ENCODE measurements around the gene SMAD6. TPM values are rescaled to one million over a fixed set of nuclear protein-coding genes. Genes with fewer than 3 reads are reported as not detected.

The SMAD6 gene
- total and polyA plus RNA-seq, 11 donors, result 10.4 to 65.9 (median 20.6) TPM

DNA sequence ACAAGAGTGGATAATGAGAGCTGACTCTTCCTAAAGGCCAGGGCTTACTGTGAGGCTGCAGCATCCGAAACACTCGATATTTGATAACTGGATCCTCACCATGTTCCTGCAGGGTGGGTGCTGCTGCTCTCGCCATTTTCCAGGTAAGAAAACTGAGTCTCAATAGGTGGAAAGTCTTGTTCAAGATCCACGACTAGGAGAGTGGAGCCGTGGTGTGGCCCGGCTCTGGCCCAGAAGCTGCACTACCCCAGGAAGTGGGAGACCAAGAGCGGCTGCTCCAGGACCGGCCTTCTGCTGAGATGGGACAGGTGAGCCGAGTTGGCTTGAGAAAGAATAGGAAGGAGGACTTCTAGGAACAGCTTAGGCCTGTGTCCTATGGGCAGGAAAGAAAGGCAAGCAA is 121.6 kb downstream of the SMAD6 start:
- H3K27ac ChIP-seq, result no peak overlapping the region
- whole genome bisulfite sequencing, 4 donors, result 97% methylated on average over 9 of the region's 9 CpGs
- DNase-seq (no peak), ATAC-seq (no peak)
- H3K4me1 ChIP-seq, result peaks cover 0 to 8% (median 0%) of the 10 kb centered on the region in 12 donors
- TF ChIP-seq, protein P1, sequence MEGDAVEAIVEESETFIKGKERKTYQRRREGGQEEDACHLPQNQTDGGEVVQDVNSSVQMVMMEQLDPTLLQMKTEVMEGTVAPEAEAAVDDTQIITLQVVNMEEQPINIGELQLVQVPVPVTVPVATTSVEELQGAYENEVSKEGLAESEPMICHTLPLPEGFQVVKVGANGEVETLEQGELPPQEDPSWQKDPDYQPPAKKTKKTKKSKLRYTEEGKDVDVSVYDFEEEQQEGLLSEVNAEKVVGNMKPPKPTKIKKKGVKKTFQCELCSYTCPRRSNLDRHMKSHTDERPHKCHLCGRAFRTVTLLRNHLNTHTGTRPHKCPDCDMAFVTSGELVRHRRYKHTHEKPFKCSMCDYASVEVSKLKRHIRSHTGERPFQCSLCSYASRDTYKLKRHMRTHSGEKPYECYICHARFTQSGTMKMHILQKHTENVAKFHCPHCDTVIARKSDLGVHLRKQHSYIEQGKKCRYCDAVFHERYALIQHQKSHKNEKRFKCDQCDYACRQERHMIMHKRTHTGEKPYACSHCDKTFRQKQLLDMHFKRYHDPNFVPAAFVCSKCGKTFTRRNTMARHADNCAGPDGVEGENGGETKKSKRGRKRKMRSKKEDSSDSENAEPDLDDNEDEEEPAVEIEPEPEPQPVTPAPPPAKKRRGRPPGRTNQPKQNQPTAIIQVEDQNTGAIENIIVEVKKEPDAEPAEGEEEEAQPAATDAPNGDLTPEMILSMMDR (IDR thresholded peaks at IDR 0.05), result no peak
- TF ChIP-seq POLR2A (IDR thresholded peaks at IDR 0.05), result no peak
- intact Hi-C loops (cut with DNase I), result no loop called here
- H3K9me3 ChIP-seq, result no peaks in the 10 kb centered on the region
- no peaks in the 10 kb centered on the region for H3K36me3 ChIP-seq
- H3K4me3 ChIP-seq, result no peak overlapping the region
- no peaks in the 10 kb centered on the region for H3K27me3 ChIP-seq

DNA sequence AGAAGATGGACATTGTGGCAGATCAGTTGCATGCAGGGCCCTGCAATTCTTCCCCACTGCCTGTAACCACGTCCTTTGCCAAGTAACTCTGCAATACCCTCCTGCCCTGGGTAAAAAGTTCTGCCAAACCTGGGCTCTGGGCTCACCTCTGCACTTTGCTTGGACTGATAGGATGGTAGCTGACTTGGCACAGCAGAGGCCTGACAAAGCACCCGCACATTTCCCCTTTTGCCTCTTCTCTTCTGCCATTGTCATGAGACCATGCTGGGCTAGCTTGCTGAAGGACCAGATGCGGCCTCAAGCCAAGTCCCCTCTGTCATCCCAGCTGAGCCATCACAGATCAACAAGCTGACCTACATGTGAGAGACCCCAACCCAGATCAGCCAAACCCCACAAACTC is 122.4 kb downstream of the SMAD6 start:
- Histone ChIP-seq H3K36me3 (no peaks in the 10 kb centered on the region), H3K9me3 (no peaks in the 10 kb centered on the region), H3K27me3 (no peaks in the 10 kb centered on the region), H3K4me1 (peaks cover 0 to 16% (median 0%) of the 10 kb centered on the region in 12 donors), H3K27ac (no peak overlapping the region), H3K4me3 (no peak overlapping the region)
- ATAC-seq (peak in 2 of 4 donors; percentile 19 to 28), DNase-seq (no peak)
- whole genome bisulfite sequencing, 4 donors, result 60 to 78% (median 65%) methylated on average over 2 to 3 of the region's 3 CpGs
- intact Hi-C loops (cut with DNase I), result no loop called here
- TF ChIP-seq, protein P1 (IDR thresholded peaks at IDR 0.05), result no peak
- no peak for TF ChIP-seq POLR2A (IDR thresholded peaks at IDR 0.05)

DNA sequence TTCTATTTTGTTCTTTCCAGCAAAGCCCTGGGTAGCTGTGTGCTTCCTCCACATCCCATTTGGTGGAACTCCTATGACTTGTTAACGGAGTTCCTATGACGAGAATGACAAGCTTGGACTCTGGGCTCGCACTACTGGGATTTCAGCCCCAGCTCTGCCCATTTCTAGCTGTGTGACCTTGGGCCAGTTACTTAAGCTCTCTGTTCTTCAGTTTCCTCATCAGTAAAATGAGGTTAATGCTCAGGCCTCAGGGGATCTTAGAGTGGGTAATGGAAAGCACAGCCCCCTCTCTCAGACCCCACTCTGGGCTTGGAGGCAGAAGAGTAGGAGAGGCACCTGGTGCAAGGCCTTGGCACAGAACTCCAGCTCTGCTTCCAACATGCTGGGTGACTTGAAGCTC is 123.1 kb downstream of the SMAD6 start:
- H3K36me3 ChIP-seq, result no peaks in the 10 kb centered on the region
- intact Hi-C loops (cut with DNase I), result no loop called here
- 90 to 97% (median 96%) methylated on average over 3 of the region's 3 CpGs for WGBS, 4 donors
- peaks cover 0 to 23% (median 3%) of the 10 kb centered on the region in 12 donors for H3K4me1 ChIP-seq
- H3K4me3 ChIP-seq, result no peak overlapping the region
- H3K27me3 ChIP-seq, result no peaks in the 10 kb centered on the region
- ATAC-seq (no peak), DNase-seq (no peak)
- no peak overlapping the region for H3K27ac ChIP-seq
- no peaks in the 10 kb centered on the region for H3K9me3 ChIP-seq
- TF ChIP-seq, protein P1 (IDR thresholded peaks at IDR 0.05), result no peak

DNA sequence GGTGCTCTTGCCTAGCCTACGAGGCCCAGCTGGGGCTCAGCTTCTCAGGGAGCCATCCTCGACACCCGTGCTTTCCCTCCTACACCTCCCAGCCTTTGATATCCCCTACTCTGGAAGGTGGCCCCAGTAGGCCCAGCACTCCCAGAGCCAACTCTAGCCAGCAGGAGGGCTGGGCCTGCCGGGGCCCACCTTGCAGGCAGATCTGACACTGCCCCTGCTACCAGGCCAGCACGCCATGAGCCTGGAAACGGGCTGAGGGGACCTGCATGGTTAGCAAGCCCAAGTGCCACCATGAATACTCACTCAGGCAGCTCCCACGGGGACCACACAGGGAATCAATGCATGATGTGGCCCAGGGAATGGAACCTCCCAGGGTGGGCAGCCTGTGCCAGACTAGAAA is 123.7 kb downstream of the SMAD6 start:
- DNase-seq, result no peak
- WGBS, 4 donors, result 93 to 97% (median 95%) methylated on average over 5 to 7 of the region's 7 CpGs
- intact Hi-C loops (cut with DNase I), result no loop called here

More for the DNA sequence above, 123.7 kb downstream of the SMAD6 start:
- Histone ChIP-seq H3K27ac (no peak overlapping the region), H3K4me1 (peaks cover 0 to 26% (median 5%) of the 10 kb centered on the region in 12 donors), H3K27me3 (no peaks in the 10 kb centered on the region), H3K36me3 (no peaks in the 10 kb centered on the region), H3K4me3 (no peak overlapping the region), H3K9me3 (no peaks in the 10 kb centered on the region)
- TF ChIP-seq POLR2A (IDR thresholded peaks at IDR 0.05), result no peak
- TF ChIP-seq, protein P1 (IDR thresholded peaks at IDR 0.05), result no peak
- ATAC-seq, result no peak

All from heart left ventricle (tissue), 16 donors.